Right atrium auricular region (tissue), 2 donors: ENCODE results near the gene LRRC1. TPM values are rescaled to one million over a fixed set of nuclear protein-coding genes. Genes with fewer than 3 reads are reported as not detected.

ENCODE experiments used
- DNase-seq: peaks from one replicate; pipeline ENCODE4 v3.0.0-alpha.2; 2019; ENCODE audit warnings: low spot score
- H3K27ac ChIP-seq, 2 donors: fragments of 200-600 bp; sonication (generic); 1 replicate in 1 of 2; 2 replicates in 1 of 2; pipeline ENCODE4 v1.5.1; 2016 to 2019
- H3K27me3 ChIP-seq, 2 donors: fragments of 200-600 bp; sonication (generic); one replicate each; pipeline versions ENCODE4 v1.5.1 to v1.6.0; 2017 to 2019
- H3K36me3 ChIP-seq: fragments of 200-600 bp; sonication (generic); one replicate; pipeline ENCODE4 v1.5.1; 2016
- H3K4me1 ChIP-seq, 2 donors: fragments of 200-600 bp; sonication (generic); one replicate each; pipeline versions ENCODE4 v1.5.1 to v1.6.0; 2017 to 2019
- H3K4me3 ChIP-seq, 2 donors: fragments of 200-600 bp; sonication (generic); 1 replicate in 1 of 2; 2 replicates in 1 of 2; pipeline ENCODE4 v1.5.1; 2017 to 2019; ENCODE audit warnings: mild to moderate bottlenecking in 1 of 2, moderate library complexity in 1 of 2
- H3K9me3 ChIP-seq, 2 donors: fragments of 200-600 bp; sonication (generic); one replicate each; pipeline ENCODE4 v1.5.1; 2019
- total RNA-seq, 2 donors: library from RNA; depleted of rRNA; stranded (reverse); fragments of >200 nt; gene quantifications; one replicate each; pipeline ENCODE4 v1.1.0, GENCODE V29; 2016
- TF ChIP-seq, protein P1 (sequence below), 2 donors: fragments of 200-600 bp; sonication (generic); IDR thresholded peaks; one replicate each; pipeline ENCODE4 v1.5.1; 2019; ENCODE audit warnings: antibody characterized with exemption in 2 of 2

LRRC1 gene
- total RNA-seq, 2 donors from 2014 or later, result 5.3 to 6.1 TPM

GRCh38 chr6:53851561-53851960 lies 56.8 kb downstream of the LRRC1 start:
- Histone ChIP-seq H3K9me3 (no peaks in the 10 kb centered on the region), H3K4me1 (peaks cover 0 to 19% of the 10 kb centered on the region in 2 donors), H3K27ac (no peak overlapping the region), H3K4me3 (no peak overlapping the region), H3K36me3 (no peaks in the 10 kb centered on the region), H3K27me3 (no peaks in the 10 kb centered on the region)
- TF ChIP-seq, protein P1, sequence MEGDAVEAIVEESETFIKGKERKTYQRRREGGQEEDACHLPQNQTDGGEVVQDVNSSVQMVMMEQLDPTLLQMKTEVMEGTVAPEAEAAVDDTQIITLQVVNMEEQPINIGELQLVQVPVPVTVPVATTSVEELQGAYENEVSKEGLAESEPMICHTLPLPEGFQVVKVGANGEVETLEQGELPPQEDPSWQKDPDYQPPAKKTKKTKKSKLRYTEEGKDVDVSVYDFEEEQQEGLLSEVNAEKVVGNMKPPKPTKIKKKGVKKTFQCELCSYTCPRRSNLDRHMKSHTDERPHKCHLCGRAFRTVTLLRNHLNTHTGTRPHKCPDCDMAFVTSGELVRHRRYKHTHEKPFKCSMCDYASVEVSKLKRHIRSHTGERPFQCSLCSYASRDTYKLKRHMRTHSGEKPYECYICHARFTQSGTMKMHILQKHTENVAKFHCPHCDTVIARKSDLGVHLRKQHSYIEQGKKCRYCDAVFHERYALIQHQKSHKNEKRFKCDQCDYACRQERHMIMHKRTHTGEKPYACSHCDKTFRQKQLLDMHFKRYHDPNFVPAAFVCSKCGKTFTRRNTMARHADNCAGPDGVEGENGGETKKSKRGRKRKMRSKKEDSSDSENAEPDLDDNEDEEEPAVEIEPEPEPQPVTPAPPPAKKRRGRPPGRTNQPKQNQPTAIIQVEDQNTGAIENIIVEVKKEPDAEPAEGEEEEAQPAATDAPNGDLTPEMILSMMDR (IDR thresholded peaks at IDR 0.05), result no peak
- no peak for DNase-seq

DNA sequence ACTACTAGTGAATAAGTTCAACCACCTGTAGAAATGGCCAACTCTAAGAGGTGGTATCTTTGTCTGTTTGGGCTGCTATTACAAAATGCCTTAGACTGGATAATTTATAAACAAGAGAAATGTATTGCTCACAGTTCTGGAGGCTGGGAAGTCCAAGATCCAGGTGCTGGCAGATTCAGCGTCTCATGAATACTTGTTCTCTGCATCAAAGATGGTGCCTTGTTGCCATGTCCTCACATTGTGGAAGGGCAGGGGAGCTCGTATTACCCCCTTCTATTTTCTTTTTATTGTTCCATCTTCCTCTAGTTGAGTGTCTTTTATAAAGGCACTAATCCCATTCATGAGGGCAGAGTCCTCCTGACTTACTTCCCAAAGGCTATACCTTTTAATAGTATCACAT lies 58.0 kb downstream of the LRRC1 start:
- no peaks in the 10 kb centered on the region for H3K36me3 ChIP-seq
- TF ChIP-seq, protein P1 (IDR thresholded peaks at IDR 0.05), result no peak
- no peak overlapping the region for H3K27ac ChIP-seq
- H3K27me3 ChIP-seq, result no peaks in the 10 kb centered on the region
- no peak for DNase-seq
- H3K4me1 ChIP-seq, result peaks cover 0 to 30% of the 10 kb centered on the region in 2 donors
- no peaks in the 10 kb centered on the region for H3K9me3 ChIP-seq
- H3K4me3 ChIP-seq, result no peak overlapping the region

GRCh38 chr6:53854843-53855567 lies 60.2 kb downstream of the LRRC1 start:
- no peaks in the 10 kb centered on the region for H3K9me3 ChIP-seq
- H3K36me3 ChIP-seq, result no peaks in the 10 kb centered on the region
- peaks cover 0 to 33% of the 10 kb centered on the region in 2 donors for H3K4me1 ChIP-seq
- H3K4me3 ChIP-seq, result no peak overlapping the region
- DNase-seq, result no peak
- TF ChIP-seq, protein P1 (IDR thresholded peaks at IDR 0.05), result no peak
- H3K27me3 ChIP-seq, result no peaks in the 10 kb centered on the region
- H3K27ac ChIP-seq, result no peak overlapping the region

GRCh38 chr6:53855940-53856339 lies 61.1 kb downstream of the LRRC1 start:
- H3K36me3 ChIP-seq, result no peaks in the 10 kb centered on the region
- H3K4me1 ChIP-seq, result peaks cover 0 to 33% of the 10 kb centered on the region in 2 donors
- no peak overlapping the region for H3K27ac ChIP-seq
- H3K4me3 ChIP-seq, result no peak overlapping the region
- H3K27me3 ChIP-seq, result no peaks in the 10 kb centered on the region
- no peaks in the 10 kb centered on the region for H3K9me3 ChIP-seq
- TF ChIP-seq, protein P1 (IDR thresholded peaks at IDR 0.05), result no peak
- no peak for DNase-seq

DNA sequence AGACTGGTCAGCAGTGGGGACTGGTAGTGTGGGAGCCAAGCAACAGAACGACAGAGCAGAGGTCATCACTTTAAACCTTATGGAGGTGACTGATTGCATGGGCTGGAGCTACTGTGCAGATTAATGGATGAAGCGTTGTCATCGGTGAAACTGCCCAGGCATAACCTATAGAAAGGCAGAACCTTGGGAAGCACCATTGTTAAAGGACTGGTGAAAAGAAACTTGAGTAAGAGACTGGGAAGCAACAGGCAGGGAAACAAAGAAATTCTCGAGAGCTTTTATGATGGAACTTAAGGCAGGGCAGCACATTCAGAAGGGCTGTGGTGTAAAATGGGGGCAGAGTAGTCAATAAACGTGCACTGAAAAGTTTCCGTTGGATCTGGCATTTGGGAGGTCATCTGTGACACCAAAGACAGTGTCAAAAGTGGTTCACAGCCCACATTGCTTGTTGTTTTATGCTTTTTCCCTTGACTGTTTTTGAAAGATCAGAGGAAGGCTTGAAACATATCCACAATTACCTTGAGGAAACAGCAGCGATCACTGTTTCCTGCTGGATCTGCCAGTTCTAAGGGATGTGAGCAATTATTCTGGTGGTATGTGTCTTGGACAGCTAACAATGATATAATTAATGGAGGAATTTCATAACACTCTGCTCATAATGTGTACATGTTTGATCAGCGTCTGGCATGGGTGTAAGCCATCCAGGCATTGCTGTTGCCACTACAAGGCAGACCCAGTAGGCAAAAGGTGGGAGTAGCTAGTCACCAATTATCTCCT lies 62.7 kb downstream of the LRRC1 start:
- Histone ChIP-seq H3K36me3 (no peaks in the 10 kb centered on the region), H3K4me3 (no peak overlapping the region), H3K4me1 (peaks cover 0 to 35% of the 10 kb centered on the region in 2 donors), H3K27me3 (no peaks in the 10 kb centered on the region), H3K9me3 (no peaks in the 10 kb centered on the region), H3K27ac (no peak overlapping the region)
- no peak for DNase-seq
- TF ChIP-seq, protein P1 (IDR thresholded peaks at IDR 0.05), result no peak
